DOHH2 (cell line): ENCODE measurements around the gene CR1L.

Source experiments
- EZH2phosphoT487 ChIP-seq: fragments of 200-600 bp; sonication (generic); IDR thresholded peaks from 2 replicates; pipeline ENCODE4 v1.6.1; 2017; ENCODE audit warnings: borderline replicate concordance, mild to moderate bottlenecking, antibody characterized with exemption, low read length, moderate library complexity, mixed read lengths
- TF ChIP-seq, protein P1 (sequence below): fragments of 200-600 bp; sonication (generic); IDR thresholded peaks from one replicate; pipeline ENCODE4 v1.5.1; 2014; ENCODE audit warnings: antibody characterized with exemption, mild to moderate bottlenecking, low read depth, low read length; ENCODE audit not compliant: poor library complexity, severe bottlenecking

DNA sequence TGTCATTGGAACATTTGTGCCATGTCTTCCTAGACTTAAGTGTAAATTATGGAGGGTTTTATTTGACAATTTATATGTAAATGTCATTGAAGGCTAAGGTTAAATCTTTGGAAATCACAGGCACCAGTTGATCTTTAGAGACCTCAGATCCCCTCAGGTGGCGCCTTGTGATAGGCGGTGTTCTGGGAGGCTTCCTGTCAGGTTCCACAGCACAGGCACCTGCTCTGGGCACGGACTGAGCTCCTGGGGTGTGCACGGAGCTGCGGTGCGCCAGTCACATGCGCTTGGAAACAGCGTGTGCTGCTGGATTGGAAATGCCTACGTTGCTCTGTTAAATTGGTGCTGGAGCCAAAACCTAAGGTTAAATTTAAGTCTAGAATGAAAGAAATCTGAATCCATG lies 119.0 kb downstream of the CR1L start:
- TF ChIP-seq, protein P1, sequence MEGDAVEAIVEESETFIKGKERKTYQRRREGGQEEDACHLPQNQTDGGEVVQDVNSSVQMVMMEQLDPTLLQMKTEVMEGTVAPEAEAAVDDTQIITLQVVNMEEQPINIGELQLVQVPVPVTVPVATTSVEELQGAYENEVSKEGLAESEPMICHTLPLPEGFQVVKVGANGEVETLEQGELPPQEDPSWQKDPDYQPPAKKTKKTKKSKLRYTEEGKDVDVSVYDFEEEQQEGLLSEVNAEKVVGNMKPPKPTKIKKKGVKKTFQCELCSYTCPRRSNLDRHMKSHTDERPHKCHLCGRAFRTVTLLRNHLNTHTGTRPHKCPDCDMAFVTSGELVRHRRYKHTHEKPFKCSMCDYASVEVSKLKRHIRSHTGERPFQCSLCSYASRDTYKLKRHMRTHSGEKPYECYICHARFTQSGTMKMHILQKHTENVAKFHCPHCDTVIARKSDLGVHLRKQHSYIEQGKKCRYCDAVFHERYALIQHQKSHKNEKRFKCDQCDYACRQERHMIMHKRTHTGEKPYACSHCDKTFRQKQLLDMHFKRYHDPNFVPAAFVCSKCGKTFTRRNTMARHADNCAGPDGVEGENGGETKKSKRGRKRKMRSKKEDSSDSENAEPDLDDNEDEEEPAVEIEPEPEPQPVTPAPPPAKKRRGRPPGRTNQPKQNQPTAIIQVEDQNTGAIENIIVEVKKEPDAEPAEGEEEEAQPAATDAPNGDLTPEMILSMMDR = no peak
- TF ChIP-seq EZH2phosphoT487 = no peak
